ENCODE data around the gene DLX4.

Gene DLX4

DNA sequence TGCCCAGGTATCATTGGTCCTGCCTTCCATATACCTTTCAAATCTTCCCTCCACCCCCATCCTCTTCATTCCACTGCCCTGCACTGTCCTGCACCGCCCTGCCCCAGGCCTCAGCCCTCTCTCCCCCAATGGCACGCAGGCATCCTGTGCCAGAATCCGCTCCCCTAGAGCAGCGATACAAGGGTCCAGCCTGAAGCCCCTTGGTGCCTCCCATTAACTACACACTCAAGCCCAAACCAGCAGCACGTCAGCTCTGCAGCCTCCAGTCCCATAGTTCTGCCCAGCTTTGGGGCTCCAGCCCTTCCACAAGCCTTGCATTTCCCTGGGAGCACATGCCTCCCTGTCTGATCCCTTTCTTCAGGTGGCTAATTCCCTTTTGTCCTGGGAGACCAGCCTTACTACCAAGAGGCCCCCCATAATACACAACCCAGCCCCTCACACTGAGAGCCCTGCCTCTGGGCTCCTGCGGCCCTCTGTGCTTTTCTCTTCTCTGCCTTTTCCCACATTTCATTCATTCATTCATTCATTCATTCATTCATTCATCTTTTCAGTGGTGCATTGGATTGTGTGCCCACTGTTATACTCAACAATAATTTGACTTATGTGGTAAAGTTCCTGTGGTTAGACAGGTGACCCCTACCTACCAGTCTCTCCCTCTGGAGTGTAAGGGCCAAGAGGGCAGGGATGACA lies 52.8 kb downstream of the DLX4 start:
- DNase-seq, result no peak

DNA sequence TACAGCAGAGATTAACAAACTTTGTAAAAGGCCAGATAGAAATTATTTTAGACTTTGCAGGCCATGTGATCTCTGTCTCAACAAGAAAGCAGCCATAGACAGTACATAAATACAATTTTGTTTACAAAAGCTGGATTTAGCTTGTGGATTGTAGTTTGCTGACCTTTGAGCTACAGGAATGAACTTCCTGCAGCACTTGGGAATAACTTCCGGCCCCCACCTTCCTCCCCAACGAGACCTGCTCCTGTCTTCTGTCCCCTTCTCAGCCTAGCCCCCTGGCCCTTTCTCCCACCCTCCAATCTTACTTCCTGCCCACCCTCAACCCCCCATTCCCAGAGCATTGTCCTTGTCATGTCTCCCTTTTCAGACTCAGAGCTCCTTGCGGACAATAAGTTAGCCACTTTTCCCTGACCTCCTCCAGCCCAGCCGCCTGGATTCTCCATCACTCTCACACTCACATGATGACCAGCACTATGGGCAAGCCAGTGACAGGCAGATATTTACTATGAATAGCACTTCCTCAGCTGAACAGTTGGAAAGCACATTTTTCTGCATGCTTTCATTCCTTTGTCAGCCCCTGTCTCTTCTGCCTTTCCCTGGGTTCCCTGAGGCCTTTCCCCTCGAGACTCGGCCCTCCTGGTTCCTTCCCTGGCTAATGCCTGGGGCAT lies 53.6 kb downstream of the DLX4 start:
- DNase-seq, result no peak

- DNase-seq, result no peak
These were observed 54.5 kb downstream of the DLX4 start for GRCh38 chr17:50023520-50023919.

Data from NCI-H2227 treated with DMSO at 0.1 percent for 48 hours (cell line).